Fibroblast of the aortic adventitia (primary cell): ENCODE data around the gene ADD3. TPM values are rescaled to one million over a fixed set of nuclear protein-coding genes. Genes with fewer than 3 reads are reported as not detected.
"Not testable (repeated sequence)": the region's sequence is repeated elsewhere in the genome, so short reads cannot be mapped to it uniquely, and the experiment has no call there.

Source experiments
- DNase-seq: peaks from one replicate; pipeline ENCODE4 v3.0.0-alpha.2; 2010; ENCODE audit warnings: low read depth
- H3K4me3 ChIP-seq: 2 replicates; pipeline ENCODE4 v1.5.1; 2011; ENCODE audit warnings: low read depth, mild to moderate bottlenecking, control low read depth, low read length, moderate library complexity
- total RNA-seq: library from RNA; depleted of rRNA; stranded (reverse); fragments of >200 nt; gene quantifications from 2 replicates; pipeline ENCODE4 v1.2.3, GENCODE V29; 2012; ENCODE audit warnings: low replicate concordance
- TF ChIP-seq, protein P1 (sequence below): IDR thresholded peaks from 2 replicates; pipeline ENCODE4 v1.5.1; 2011; ENCODE audit warnings: mild to moderate bottlenecking, low read length, control low read depth, inconsistent platforms; ENCODE audit not compliant: insufficient read depth

ADD3 gene
- total RNA-seq, 1 donor, result 524 TPM

DNA sequence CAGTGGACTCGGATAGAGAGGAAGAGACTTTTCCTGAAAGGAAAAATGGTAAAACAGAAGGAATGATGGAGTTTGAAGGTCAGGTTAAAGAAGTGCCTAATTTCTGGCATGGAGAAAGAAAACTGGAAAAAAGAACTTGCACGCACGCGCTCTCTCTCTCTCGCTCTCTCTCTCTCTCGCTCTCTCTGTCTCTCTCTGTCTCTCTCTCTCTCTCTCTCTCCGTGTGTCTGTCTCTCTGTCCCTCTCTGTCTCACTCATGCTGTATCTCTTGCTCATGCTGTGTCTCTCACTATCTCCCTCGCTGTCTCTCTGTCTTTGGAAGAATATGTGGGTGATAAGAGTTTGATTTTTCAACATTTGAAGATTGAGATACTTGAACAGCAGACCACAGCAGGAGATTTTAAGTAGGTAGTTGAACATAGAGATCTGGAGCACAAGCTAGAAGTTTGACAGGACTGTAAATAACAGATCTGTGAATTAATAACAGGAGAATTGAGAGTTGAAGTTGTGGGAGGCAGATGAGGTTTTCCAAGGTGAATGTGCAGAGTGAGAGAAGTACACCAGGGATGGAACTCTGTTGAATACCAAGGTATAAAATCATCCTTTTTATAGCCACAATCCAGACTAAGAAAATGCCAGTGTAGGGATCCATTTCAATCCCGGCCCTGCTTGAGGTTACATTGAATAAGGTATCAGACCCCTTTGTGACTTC is 33.1 kb downstream of the ADD3 start:
- DNase-seq, result no peak
- no peak overlapping the region for H3K4me3 ChIP-seq
- TF ChIP-seq, protein P1, sequence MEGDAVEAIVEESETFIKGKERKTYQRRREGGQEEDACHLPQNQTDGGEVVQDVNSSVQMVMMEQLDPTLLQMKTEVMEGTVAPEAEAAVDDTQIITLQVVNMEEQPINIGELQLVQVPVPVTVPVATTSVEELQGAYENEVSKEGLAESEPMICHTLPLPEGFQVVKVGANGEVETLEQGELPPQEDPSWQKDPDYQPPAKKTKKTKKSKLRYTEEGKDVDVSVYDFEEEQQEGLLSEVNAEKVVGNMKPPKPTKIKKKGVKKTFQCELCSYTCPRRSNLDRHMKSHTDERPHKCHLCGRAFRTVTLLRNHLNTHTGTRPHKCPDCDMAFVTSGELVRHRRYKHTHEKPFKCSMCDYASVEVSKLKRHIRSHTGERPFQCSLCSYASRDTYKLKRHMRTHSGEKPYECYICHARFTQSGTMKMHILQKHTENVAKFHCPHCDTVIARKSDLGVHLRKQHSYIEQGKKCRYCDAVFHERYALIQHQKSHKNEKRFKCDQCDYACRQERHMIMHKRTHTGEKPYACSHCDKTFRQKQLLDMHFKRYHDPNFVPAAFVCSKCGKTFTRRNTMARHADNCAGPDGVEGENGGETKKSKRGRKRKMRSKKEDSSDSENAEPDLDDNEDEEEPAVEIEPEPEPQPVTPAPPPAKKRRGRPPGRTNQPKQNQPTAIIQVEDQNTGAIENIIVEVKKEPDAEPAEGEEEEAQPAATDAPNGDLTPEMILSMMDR, result no peak

DNA sequence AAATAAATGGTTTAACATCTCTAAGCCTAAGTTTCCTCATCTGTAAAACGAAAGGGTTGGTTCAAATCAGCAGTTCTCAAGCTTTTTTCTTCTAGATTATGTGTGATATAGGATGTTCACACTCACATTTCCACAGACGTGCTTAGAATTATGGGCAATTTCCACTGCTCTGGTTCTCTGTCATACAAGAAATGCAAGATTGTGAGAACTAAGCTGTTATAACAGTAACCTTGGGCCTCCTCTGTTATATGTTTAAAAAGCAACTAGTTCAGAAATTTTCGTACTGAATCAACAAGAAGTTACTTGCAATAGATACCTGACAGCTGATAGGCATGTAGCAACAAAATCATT is 33.7 kb downstream of the ADD3 start:
- no peak overlapping the region for H3K4me3 ChIP-seq
- TF ChIP-seq, protein P1, result no peak
- no peak for DNase-seq

DNA sequence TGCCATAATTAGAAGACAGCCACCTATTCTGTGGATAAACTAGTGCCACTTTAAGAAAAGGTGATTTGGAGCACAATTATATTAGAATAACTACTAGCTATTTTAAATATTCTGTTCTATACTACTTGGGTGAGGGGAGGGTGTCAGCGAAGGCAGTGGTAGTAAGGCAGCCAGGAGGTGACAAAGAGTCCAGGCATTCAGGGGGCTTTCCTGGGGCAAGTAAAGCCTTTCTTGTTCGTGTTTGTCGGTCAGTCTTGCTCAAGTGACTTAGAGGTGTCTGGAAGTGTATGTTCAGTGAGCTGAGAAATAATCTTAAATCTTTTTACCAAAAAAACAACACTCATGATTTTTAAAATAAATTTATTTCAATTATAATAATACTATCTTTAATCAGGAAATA is 34.4 kb downstream of the ADD3 start:
- no peak overlapping the region for H3K4me3 ChIP-seq
- peak; percentile 55 for DNase-seq
- TF ChIP-seq, protein P1, result no peak

DNA sequence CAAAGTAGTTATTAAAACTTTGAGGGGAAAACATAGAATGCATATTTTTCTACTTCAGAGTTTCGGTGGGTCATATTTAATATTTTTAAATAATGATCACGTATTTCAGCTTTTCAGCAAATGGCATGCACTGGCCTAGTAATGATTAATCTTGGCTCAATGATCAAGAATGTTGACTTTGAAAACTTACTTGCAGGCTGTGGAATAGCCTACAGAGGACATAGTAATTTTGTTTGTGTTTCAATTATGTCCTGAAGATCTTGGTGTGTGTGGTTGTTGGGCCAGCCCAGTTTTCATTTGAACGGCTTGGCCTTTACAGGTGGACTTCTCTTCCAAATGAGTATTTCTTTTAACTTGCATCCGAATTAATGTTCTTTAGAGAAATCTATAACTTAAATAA is 35.1 kb downstream of the ADD3 start:
- TF ChIP-seq, protein P1, result no peak
- DNase-seq, result no peak
- no peak overlapping the region for H3K4me3 ChIP-seq

DNA sequence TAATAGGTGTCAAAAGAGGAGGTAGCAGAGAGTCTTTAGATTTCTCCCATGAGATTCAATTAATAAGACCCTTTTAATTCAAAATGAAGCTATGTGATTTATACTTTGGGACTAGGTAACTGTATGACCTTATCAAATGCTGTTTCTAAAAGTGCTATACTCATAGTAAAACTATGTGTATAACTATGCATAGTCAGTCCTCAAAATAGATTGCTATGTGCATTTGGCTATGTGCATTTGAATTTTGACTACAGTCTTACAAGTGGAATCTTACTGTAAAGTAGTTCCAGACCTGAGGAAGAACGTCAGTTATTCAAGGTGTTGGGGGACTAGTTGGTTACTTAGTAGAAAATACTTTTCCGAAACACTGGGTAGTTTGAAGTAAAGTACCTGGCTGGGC is 36.9 kb downstream of the ADD3 start:
- DNase-seq, result no peak
- no peak overlapping the region for H3K4me3 ChIP-seq
- TF ChIP-seq, protein P1, result no peak

DNA sequence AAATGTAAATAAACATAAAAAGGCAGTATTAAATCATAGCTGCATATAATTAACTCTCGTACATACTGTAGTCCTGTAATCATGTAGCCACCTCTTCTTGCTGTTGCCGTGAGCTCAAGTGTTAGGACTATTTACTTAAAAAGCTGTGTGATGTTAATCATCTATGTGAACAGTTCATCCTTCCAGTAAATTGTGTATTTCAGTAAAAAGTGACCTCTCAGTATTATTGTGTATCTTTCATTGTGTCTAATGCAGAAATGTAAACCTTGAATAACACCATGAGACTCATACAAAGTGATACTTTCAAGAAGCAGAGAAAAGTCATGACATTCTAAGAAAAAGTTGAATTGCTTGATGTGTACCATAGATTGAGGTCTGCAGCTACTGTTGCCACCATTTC is 38.0 kb downstream of the ADD3 start:
- TF ChIP-seq, protein P1, result no peak
- DNase-seq, result no peak
- no peak overlapping the region for H3K4me3 ChIP-seq

DNA sequence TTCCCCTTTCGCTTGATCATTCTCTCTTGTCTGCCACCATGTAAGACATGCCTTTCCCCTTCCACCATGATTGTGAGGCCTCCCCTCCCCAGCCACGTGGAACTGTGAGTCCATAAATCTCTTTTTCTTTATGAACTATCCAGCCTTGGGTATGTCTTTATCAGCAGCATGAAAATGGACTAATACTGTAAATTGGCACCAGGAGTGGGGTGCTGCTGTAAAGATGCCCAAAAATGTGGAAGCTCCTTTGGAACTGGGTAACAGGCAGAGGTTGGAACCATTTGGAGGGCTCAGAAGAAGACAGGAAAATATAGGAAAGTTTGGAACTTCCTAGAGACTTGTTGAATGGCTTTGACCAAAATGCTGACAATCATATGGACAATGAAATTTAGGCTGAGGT is 40.4 kb downstream of the ADD3 start:
- not testable (repeated sequence) for H3K4me3 ChIP-seq, DNase-seq
